Measurements from ENCODE around the gene ZNF678. TPM values are rescaled to one million over a fixed set of nuclear protein-coding genes. Genes with fewer than 3 reads are reported as not detected.

Gene ZNF678
- 10 to 100 TPM in 3 of 10 donors, 1 to 10 TPM in 7; 6.3 to 11.4 (median 8.8) TPM for polyA plus RNA-seq (ENCODE audit: insufficient read length in 10 of 10)
- long read RNA-seq, donor 1, result 0 reads
- long read RNA-seq, donor 2, result 0 reads
- long read RNA-seq, donor 3, result 0 reads
- long read RNA-seq, donor 4, full-length matches to known transcripts, result 2 of 2 reads
- long read RNA-seq, donor 4, partial matches to known transcripts, result 0 of 2 reads
- long read RNA-seq, donor 4, other reads (novel, unspliced or antisense), result 0 of 2 reads
- long read RNA-seq, donor 5, full-length matches to known transcripts, result 2 of 2 reads
- long read RNA-seq, donor 5, partial matches to known transcripts, result 0 of 2 reads
- long read RNA-seq, donor 5, other reads (novel, unspliced or antisense), result 0 of 2 reads
- long read RNA-seq, donor 6, full-length matches to known transcripts, result 2 of 2 reads
- long read RNA-seq, donor 6, partial matches to known transcripts, result 0 of 2 reads
- long read RNA-seq, donor 6, other reads (novel, unspliced or antisense), result 0 of 2 reads
- long read RNA-seq, donor 7, full-length matches to known transcripts, result 3 of 3 reads
- long read RNA-seq, donor 7, partial matches to known transcripts, result 0 of 3 reads
- long read RNA-seq, donor 7, other reads (novel, unspliced or antisense), result 0 of 3 reads
- long read RNA-seq, donor 8, partial matches to known transcripts, result 0 of 1 reads
- long read RNA-seq, donor 8, other reads (novel, unspliced or antisense), result 0 of 1 reads
- long read RNA-seq, donor 9, result 0 reads

DNA sequence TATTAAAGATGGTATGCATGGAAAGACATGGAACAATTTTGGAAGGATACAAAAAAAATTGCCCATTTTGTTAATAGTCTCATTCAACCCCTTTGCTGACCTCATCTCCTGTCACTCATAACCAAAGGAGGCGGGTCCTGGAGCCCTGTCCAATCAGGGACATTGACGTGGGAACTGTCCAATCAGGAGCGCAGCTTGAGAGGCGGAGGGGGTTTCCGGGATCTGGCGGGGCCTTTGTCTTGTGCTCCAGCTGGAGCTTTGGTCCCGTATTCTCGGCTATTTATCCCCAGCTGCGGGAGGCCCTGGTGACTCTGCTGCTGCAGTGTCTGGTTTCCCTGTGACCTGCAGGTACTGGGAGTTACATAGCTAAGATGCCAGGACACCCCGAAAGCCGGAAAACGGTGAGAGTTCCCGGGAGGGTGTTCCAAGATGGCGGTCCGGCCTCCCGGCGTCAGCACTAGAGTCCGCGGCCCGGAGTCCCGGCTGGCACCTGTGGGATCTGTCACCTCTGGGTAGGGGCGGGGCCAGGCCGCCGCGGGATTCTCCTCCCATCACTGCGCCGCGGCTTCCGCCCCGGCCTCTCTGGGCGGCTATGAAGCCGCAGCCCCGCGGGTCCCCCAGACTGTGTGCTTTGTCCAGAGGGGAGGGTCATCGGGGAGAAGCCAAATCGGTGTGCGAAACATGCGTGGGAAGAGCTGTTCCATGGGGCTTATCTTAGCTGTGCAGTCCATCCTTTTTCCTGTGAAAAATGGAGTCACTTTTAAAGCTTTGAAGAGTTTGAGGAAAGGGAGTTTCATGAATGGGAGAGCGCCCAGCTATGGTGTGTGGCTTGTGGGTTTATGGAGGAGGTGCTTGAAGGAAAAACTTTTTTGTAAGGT lies at the start of gene ZNF678:
Gene ZNF678 (plus strand): TSS at position 233 of the 878 bp plus-strand sequence. CDS start 87,436 bp downstream, outside the sequence.
- peak; percentile 93 to 97 (median 95) for DNase-seq

DNA sequence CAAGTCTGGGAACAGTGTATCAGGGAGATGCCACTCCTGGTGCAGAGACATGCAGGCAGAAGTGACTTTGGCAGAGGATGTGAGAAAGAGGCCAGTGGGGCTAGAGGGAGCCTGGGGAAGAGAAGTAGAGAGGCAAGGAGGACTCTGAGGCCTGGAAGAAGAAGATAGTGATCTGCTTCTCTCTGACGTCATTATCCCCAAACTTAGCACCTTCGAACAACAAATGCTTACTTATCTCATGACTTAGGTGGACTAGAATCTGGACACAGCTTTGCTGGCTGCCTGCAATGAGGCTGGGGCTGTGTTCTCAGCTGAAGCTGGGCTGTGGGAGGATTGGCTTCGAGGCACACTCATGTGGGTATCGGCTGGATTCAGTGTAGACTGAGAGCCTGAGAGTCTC lies 44.5 kb upstream of the ZNF678 start:
- no peak for DNase-seq

DNA sequence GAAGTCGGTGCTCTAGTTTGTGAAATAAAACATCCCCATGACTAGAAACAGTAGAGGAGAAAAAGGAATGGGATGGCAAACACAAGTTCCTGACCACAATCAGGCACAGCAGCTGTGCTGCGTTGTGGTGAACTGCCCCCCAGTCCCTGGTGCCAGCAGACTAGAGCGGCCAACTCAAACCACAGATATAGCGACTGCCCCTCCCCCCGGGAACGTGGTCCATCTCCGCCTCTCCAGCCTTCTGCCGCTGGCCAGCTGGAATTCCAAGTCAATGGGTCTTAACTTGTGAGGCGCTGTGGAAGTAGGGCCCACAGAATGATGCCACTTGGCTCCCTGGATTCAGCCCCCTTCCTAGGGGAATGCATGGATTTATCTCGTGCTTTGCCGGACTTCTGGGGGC lies 41.6 kb upstream of the ZNF678 start:
- no peak for DNase-seq

DNA sequence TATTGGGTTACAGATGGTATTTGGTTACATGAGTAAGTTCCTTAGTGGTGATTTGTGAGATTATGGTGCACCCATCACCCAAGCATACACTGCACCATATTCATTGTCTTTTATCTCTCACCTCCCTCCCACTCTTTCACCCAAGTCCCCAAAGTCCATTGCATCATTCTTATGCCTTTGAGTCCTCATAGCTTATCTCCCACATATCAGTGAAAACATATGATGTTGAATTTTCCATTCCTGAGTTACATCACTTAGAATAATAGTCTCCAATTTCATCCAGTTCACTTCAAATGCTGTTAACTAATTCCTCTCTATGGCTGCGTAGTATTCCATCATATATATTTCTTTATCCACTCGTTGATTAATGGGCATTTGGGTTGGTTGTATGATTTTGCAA lies 36.8 kb upstream of the ZNF678 start:
- DNase-seq, result no peak

DNA sequence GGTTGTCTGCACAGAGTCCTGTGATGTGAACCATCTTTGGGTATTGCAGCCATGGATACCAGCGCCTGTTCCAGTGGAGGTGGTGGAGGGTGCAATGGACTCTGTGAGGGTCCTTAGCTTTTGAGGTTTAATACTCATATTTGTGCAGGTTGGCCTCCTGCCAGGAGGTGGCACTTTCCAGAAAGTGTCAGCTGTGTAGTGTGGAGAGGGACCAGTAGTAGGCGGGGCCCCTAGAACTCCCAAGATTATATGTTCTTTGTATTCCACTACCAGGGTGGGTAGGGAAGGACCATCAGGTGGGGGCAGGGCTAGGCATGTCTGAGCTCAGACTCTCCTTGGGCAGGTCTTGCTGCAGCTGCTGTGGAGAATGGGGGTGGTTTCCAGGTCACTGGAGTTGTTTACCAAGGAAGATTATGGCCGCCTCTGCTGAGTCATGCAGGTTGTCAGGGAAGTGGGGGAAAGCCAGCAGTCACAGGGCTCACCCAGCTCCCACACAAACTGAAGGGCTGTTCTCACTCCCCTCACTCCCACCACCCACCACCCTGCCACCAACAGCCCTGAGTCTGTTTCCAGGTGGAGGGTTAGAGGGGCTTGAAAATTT lies 31.2 kb upstream of the ZNF678 start:
- DNase-seq, result no peak

DNA sequence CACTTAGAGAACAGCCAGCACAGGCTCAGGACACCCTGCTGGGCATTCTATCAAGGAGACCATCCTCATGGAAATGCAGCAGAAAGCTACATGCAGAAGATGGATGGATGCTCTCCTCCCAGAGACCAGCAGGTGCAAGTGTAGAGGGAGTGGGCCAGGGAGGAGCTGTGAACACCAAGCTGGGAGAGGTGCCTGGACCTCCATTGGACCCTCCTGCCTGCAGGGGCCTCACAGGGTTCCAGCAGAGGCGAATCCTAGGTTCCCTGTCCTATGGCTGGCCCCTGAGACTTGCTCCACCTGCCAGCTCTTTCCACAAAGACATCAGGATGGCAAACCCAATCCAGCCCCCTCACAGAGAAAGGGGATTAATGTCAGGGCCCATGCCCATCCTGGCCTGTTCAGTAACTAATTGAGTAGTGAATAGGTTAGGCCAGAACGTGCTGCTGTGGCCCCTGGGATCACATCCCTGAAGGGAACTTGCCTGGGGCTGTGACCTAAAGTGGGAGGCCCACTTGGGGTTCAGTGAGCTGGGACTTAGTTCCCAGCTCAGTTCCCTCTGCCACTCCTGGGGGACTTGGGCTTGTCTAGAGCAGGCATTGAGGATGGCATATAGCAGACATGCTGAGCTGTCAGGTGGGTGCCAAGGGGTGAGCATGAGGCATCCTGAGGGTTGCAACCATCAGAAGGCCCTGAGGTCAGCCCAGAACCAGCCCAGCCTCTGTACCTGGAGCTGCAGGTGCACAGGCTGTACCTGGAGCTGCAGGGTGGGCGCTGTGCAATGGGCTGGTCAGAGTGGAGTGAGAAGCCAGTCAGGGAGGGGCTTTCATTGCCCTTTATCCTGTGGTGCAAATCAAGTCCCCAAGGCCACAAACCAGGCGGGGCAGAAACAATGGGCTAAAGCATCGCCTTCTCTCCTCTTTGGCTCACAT lies 22.9 kb upstream of the ZNF678 start:
- DNase-seq, result no peak

DNA sequence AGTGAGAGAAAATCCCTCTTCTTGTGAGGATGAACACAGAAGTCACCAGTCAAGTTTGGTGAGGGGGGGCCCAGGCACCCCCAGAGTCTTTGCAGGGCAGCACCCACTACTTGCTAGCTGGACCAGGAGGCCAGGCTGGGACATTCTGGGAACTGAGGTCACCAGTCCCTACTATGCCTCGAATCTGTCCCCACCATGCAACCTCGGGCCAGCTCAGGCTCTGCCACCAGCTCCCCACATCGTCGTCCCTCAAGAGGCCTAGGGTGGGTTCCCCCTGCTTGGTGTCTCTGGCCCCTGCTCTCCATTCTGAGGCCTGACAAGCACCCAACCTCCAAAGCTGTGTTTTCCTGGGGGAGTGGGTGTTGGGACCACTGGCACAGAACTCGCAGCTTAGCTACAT lies 22.2 kb upstream of the ZNF678 start:
- DNase-seq, result no peak

DNA sequence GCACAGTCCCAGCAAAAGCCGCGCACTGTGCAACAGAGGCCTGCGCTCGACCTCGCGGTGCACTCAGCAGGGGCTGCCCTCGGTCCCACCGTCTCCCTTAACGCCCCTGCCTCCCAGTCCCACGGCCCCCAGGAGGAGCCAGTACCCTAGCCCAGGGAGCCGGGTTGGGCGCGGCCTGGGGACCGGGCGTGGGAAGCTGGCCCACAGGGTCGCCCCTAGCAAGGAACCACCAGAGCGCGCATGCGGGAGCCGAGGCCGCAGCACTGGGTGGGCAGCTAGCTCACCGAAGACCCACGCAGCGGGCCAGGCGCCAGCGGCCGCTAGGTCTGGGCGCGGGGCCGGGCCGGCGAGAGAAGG lies 21.6 kb upstream of the ZNF678 start:
- peak in 1 of 3 donors; percentile 22 for DNase-seq

DNA sequence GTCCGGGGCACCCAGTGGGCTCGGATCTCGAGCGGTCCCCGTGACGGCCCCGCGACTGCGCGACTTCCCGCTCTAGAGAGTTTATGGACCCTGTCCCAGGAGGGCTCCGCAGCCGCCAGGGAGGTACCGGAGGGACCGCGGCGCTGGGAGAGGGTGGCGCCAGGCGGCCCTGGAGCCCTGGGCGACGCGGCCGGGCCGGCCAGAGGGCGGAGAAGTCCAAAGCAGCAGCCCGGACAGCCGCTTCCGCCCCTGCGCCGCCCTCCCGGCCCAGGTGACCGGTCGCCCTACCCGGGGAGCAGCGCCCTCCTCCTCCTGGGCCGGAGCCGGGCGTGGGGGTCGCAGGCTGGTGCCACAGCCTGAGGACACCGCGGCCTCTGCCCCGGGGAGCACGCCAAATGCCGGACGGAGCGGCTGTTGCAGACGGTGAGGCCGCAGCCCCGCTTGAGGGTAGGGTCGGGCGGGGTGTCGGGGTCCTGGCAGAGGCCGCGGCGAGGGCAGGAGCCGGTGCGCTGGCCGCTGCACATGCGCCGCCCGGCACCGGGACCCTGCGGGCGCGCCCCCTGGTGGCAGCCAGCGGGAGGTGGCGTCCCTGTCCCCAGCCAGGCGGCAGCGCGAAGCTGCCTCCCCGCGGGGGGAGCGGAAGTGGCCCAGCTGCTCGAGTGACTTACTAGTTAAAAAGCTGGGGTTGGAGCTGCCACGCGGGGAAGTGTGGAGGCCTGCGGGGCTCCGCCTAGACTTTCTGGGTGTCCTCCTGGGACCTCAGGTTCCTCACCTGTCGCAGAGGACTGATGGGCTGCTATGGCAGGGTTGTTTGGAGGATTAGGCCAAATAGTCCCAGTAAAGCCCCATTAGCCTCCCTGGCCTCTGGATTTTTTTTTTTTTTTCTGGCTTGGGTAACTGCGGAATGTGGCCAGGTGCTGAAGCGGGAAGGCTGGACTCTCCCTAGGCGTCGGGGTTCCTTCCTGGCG lies 20.9 kb upstream of the ZNF678 start:
- peak; percentile 80 to 90 (median 87) for DNase-seq

DNA sequence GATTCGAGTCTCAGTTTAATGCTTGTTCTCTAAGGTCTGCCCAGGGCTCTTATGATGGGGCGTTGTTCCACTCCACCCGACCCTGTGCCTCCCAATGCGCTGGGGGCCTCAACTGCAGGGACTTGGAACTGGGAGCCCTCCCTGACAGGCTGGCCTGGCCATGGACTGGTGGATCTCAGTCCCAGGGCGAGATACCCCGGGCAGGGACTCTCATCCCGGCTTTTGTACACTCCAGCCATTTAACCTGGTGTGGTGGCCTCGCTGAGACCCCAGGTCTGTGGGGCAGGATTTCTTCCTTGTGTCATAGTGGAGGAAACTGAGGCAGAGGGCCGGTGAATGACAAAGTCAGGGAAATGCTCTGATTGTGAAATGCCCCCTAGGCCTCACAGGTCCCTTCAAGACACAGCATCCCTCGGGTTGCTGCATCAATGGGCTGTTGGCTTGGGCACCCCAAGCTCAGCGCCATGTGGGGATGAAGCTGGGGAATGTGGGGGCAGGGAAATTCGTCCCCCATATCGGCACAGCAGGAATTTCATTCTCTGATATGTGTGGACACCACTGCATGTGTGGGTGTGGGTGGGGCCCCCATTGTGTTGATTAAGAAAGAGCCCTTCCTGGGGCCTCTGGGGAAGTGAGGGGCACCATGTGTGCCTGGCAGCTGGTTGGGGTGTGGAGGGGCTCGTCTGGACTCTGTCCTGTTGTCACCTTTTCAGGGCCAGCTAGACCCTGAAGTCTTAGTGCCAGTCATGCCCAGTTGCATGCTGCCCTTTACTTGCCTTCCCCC lies 19.9 kb upstream of the ZNF678 start:
- no peak for DNase-seq

DNA sequence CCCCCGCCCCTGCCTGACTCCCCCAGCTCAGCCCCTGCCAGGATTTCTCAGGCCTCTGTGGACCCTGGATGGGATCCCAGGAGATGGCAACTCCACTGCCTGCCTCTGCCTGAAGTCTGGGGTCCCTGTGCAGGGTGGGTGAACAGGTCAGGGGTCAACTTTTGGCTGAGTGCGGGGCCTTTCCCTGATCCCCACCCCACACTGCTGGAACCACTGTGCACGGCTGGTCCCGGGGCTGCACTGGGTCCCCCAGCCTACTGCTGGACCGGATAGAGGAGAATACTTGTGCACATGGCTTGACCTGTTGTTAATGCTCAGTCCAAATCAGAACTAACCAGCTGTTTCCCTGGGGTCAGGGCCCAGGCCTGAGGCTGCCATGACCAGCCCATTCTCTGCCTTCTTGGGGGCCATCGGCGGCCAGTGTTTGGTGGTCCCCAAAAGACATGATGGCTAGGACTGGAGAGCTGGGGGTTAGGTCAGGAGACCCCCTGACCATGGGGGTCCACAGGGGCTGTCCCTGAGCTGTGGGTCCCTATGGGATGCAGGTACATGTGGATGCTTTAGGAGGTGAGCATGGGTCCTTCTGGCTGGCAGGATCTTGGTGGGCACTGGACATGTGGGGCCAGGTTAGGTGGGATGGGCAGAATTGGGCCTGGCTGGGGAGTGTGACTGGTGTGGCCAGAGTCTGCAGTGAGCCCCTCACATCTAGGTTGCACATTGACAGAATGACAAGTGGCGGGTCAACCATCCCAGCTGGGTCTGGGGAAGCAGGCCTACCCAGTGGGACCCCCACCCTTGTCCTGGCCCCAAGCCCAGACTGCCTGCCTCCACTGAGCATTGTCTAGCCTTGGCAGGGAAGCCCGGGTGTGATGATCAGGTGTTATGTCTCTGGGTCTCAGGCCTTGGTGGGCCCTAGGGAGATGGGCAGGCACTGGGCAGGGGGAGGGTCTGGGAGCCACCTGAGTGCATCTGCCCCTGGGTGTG lies 19.0 kb upstream of the ZNF678 start:
- no peak for DNase-seq

DNA sequence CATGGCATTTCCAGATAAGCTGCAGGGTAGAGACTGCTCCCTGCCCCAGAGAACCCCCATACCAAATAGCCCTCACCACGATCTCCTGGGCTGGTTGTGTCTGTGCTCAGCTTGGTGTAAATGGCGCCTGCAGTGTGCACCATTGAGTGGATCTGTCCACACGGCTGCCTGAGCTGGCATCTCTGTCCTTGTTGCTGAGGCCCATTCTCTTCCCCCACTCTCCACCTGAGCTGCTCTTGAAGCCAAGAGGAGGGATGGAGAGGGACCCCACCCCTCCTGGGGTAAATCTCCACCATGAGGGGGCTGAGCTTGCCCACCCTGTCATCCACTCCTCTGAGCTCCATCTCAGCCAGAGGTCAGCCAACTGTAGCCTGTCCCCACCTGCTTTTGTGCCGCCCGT lies 18.0 kb upstream of the ZNF678 start:
- DNase-seq, result no peak

DNA sequence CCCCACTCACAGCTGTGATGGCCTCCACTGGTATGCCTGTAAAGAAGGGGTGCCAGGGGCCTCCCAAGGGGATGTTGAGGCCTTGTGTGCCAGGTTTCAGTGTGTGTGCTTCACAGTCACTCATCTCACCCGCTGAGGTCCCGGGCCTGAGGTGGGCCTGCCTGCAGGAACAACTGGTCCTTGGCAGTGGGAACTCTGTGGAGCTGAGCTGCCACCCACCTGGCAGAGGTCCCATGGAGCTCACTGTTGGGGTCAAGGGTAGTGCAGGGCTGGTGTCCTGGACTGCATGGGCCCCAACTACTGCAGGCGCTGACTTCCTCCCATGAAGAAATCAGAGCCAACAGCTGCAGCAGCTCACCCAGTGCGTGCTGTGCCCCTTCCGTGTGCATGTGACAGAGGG lies 17.3 kb upstream of the ZNF678 start:
- DNase-seq, result peak in 1 of 3 donors; percentile 30

DNA sequence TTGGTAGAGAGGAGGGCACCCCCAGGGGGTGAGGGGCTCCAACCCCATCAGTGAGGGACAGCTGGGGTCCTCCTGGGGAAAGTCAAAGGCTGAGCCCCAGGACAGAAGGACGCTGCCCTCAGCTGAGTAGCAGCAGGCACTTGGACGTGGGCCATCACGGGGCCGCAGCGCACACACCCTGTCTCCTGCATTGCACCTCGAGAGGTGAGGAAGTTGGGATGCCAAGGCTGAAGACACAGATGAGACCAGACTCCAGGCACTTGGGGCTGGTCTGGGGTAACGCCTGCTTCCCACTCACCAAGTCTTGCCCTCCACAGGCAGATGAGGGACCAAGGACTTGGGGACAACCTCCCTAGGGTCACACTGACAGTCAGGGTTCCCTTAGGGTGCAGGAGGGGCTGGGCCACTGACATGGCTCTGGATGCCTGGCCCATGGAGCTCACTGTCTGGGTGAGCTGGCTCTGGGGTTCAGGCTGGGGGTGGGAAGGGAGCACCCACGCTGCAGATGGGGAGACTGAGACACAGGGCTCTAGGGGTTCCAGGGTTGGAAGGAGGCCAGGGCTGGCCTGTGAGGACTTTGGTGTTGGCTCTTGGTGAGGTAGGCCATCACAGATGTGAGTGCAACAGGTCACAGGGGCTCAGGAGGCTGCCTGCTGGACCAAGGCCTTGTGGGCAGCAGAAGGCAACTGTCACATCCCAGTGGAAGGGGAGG lies 16.6 kb upstream of the ZNF678 start:
- DNase-seq, result no peak

DNA sequence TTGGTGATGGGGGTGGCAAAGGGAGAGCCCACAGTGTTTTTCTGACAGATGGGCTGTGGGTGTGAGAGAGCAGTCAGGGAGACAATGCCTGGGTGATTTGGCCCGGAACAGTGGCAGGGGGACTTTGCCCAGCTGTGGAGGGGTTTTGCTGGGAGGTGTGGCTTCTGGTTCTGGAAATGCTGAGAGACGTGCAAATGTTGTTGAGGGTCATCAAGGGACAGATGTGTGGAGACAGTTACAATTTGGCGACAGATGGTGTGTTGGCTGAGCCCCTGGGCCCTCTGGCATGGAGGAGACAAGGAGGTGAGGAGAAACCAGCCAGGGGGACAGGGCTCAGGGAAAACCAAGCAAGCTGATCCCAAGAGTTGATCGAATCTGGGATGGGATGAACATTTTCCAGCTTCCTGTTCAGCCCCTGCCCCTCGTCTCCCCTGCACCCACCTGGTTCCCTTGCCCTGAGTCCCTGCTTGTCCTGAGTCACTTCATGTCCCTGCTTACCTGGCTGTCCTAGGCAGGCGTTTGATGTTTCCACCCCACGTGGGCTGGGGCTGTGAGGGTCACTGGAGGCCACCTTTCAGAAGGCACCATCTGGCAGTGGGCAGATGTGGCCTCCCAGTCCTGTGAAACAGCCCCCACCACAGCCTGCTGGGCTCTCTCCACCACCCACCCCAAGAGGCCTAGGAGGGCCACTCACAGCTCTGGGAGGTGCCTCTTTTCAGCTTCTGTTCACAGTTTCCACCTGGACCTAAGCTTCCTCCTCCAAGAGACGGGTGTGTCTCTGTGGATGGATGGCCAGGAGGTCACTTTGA lies 15.8 kb upstream of the ZNF678 start:
- DNase-seq, result no peak

DNA sequence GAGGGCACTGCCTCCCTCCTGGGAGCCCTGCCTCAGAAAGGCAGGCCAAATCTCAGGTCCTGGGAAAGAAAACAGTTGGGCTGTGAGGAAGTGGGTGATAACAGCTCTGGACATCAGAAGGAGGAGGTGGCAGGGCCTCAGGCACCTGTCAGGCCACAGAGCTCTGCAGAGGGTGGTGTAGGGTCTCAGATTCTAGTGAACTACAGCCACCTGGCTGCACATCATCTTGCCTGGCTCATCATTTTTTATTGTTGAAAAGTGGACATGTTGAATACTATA lies 15.3 kb upstream of the ZNF678 start:
- DNase-seq, result no peak

All from muscle of back (tissue), 13 donors.